ENCODE results near the gene GALNT14. TPM values are rescaled to one million over a fixed set of nuclear protein-coding genes. Genes with fewer than 3 reads are reported as not detected.

Gene GALNT14
- polyA plus RNA-seq, 2 donors, result 17.2 to 23.5 TPM

GRCh38 chr2:30994227-30995056, 143.8 kb downstream of the GALNT14 start:
- no peaks in the 10 kb centered on the region for H3K36me3 ChIP-seq (ENCODE audit: control insufficient read depth in 2 of 2, insufficient read depth in 2 of 2, low read length in 1 of 2)
- H3K4me3 ChIP-seq (ENCODE audit: low read depth in 1 of 2, low read length in 2 of 2), result no peak overlapping the region
- peaks cover 0 to 2% of the 10 kb centered on the region in 2 donors for H3K4me1 ChIP-seq (ENCODE audit: control insufficient read depth in 2 of 2, insufficient read depth in 2 of 2, low read length in 1 of 2)
- H3K9me3 ChIP-seq (ENCODE audit: control insufficient read depth in 2 of 2, insufficient read depth in 1 of 2, low read depth in 1 of 2, low read length in 1 of 2), result no peaks in the 10 kb centered on the region
- 80% methylated on average over 11 of the region's 11 CpGs for WGBS, 2 donors
- H3K27ac ChIP-seq (ENCODE audit: low read depth in 2 of 2, low read length in 1 of 2), result no peak overlapping the region
- no peaks in the 10 kb centered on the region for H3K27me3 ChIP-seq (ENCODE audit: control insufficient read depth in 1 of 2, insufficient read depth in 2 of 2, low read length in 2 of 2)

- no peak overlapping the region for H3K27ac ChIP-seq (ENCODE audit: low read depth in 2 of 2, low read length in 1 of 2)
- peaks cover 0 to 2% of the 10 kb centered on the region in 2 donors for H3K4me1 ChIP-seq (ENCODE audit: control insufficient read depth in 2 of 2, insufficient read depth in 2 of 2, low read length in 1 of 2)
- no peaks in the 10 kb centered on the region for H3K36me3 ChIP-seq (ENCODE audit: control insufficient read depth in 2 of 2, insufficient read depth in 2 of 2, low read length in 1 of 2)
- WGBS, 2 donors, result 89 to 94% methylated on average over 18 of the region's 18 CpGs
- H3K4me3 ChIP-seq (ENCODE audit: low read depth in 1 of 2, low read length in 2 of 2), result no peak overlapping the region
- H3K27me3 ChIP-seq (ENCODE audit: control insufficient read depth in 1 of 2, insufficient read depth in 2 of 2, low read length in 2 of 2), result no peaks in the 10 kb centered on the region
- H3K9me3 ChIP-seq (ENCODE audit: control insufficient read depth in 2 of 2, insufficient read depth in 1 of 2, low read depth in 1 of 2, low read length in 1 of 2), result no peaks in the 10 kb centered on the region
Observed at GRCh38 chr2:30992781-30993180, 145.5 kb downstream of the GALNT14 start.

- Histone ChIP-seq H3K27me3 (ENCODE audit: control insufficient read depth in 1 of 2, insufficient read depth in 2 of 2, low read length in 2 of 2) (no peaks in the 10 kb centered on the region), H3K36me3 (ENCODE audit: control insufficient read depth in 2 of 2, insufficient read depth in 2 of 2, low read length in 1 of 2) (no peaks in the 10 kb centered on the region)
- whole genome bisulfite sequencing, 2 donors, result 45 to 70% methylated on average over 4 of the region's 4 CpGs
Observed at GRCh38 chr2:30990671-30991070, 147.6 kb downstream of the GALNT14 start.

GRCh38 chr2:30990176-30990575, 148.1 kb downstream of the GALNT14 start:
- Histone ChIP-seq H3K27me3 (ENCODE audit: control insufficient read depth in 1 of 2, insufficient read depth in 2 of 2, low read length in 2 of 2) (no peaks in the 10 kb centered on the region), H3K4me3 (ENCODE audit: low read depth in 1 of 2, low read length in 2 of 2) (no peak overlapping the region), H3K36me3 (ENCODE audit: control insufficient read depth in 2 of 2, insufficient read depth in 2 of 2, low read length in 1 of 2) (no peaks in the 10 kb centered on the region), H3K4me1 (ENCODE audit: control insufficient read depth in 2 of 2, insufficient read depth in 2 of 2, low read length in 1 of 2) (peaks cover 0 to 2% of the 10 kb centered on the region in 2 donors), H3K27ac (ENCODE audit: low read depth in 2 of 2, low read length in 1 of 2) (no peak overlapping the region), H3K9me3 (ENCODE audit: control insufficient read depth in 2 of 2, insufficient read depth in 1 of 2, low read depth in 1 of 2, low read length in 1 of 2) (no peaks in the 10 kb centered on the region)
- WGBS, 2 donors, result 95% methylated on average over 2 of the region's 2 CpGs

More at GRCh38 chr2:30990671-30991070, 147.6 kb downstream of the GALNT14 start:
- peaks cover 0 to 2% of the 10 kb centered on the region in 2 donors for H3K4me1 ChIP-seq (ENCODE audit: control insufficient read depth in 2 of 2, insufficient read depth in 2 of 2, low read length in 1 of 2)
- H3K4me3 ChIP-seq (ENCODE audit: low read depth in 1 of 2, low read length in 2 of 2), result no peak overlapping the region
- no peak overlapping the region for H3K27ac ChIP-seq (ENCODE audit: low read depth in 2 of 2, low read length in 1 of 2)
- no peaks in the 10 kb centered on the region for H3K9me3 ChIP-seq (ENCODE audit: control insufficient read depth in 2 of 2, insufficient read depth in 1 of 2, low read depth in 1 of 2, low read length in 1 of 2)

GRCh38 chr2:30989746-30990145, 148.5 kb downstream of the GALNT14 start:
- WGBS, 2 donors, result 79 to 90% methylated on average over 1 of the region's 1 CpG
- Histone ChIP-seq H3K9me3 (ENCODE audit: control insufficient read depth in 2 of 2, insufficient read depth in 1 of 2, low read depth in 1 of 2, low read length in 1 of 2) (no peaks in the 10 kb centered on the region), H3K27ac (ENCODE audit: low read depth in 2 of 2, low read length in 1 of 2) (no peak overlapping the region), H3K4me3 (ENCODE audit: low read depth in 1 of 2, low read length in 2 of 2) (no peak overlapping the region), H3K27me3 (ENCODE audit: control insufficient read depth in 1 of 2, insufficient read depth in 2 of 2, low read length in 2 of 2) (no peaks in the 10 kb centered on the region), H3K4me1 (ENCODE audit: control insufficient read depth in 2 of 2, insufficient read depth in 2 of 2, low read length in 1 of 2) (peaks cover 0 to 2% of the 10 kb centered on the region in 2 donors), H3K36me3 (ENCODE audit: control insufficient read depth in 2 of 2, insufficient read depth in 2 of 2, low read length in 1 of 2) (no peaks in the 10 kb centered on the region)

GRCh38 chr2:30987566-30987965, 150.7 kb downstream of the GALNT14 start:
- Histone ChIP-seq H3K27me3 (ENCODE audit: control insufficient read depth in 1 of 2, insufficient read depth in 2 of 2, low read length in 2 of 2) (no peaks in the 10 kb centered on the region), H3K9me3 (ENCODE audit: control insufficient read depth in 2 of 2, insufficient read depth in 1 of 2, low read depth in 1 of 2, low read length in 1 of 2) (no peaks in the 10 kb centered on the region), H3K27ac (ENCODE audit: low read depth in 2 of 2, low read length in 1 of 2) (no peak overlapping the region), H3K4me1 (ENCODE audit: control insufficient read depth in 2 of 2, insufficient read depth in 2 of 2, low read length in 1 of 2) (peaks cover 0 to 3% of the 10 kb centered on the region in 2 donors), H3K36me3 (ENCODE audit: control insufficient read depth in 2 of 2, insufficient read depth in 2 of 2, low read length in 1 of 2) (no peaks in the 10 kb centered on the region), H3K4me3 (ENCODE audit: low read depth in 1 of 2, low read length in 2 of 2) (no peak overlapping the region)
- 79 to 84% methylated on average over 6 of the region's 6 CpGs for WGBS, 2 donors

GRCh38 chr2:30986231-30986580, 152.0 kb downstream of the GALNT14 start:
- H3K4me3 ChIP-seq (ENCODE audit: low read depth in 1 of 2, low read length in 2 of 2), result no peak overlapping the region
- no peaks in the 10 kb centered on the region for H3K9me3 ChIP-seq (ENCODE audit: control insufficient read depth in 2 of 2, insufficient read depth in 1 of 2, low read depth in 1 of 2, low read length in 1 of 2)
- peaks cover 0 to 3% of the 10 kb centered on the region in 2 donors for H3K4me1 ChIP-seq (ENCODE audit: control insufficient read depth in 2 of 2, insufficient read depth in 2 of 2, low read length in 1 of 2)
- H3K27me3 ChIP-seq (ENCODE audit: control insufficient read depth in 1 of 2, insufficient read depth in 2 of 2, low read length in 2 of 2), result no peaks in the 10 kb centered on the region
- WGBS, 2 donors, result 81 to 82% methylated on average over 5 of the region's 5 CpGs
- no peaks in the 10 kb centered on the region for H3K36me3 ChIP-seq (ENCODE audit: control insufficient read depth in 2 of 2, insufficient read depth in 2 of 2, low read length in 1 of 2)
- H3K27ac ChIP-seq (ENCODE audit: low read depth in 2 of 2, low read length in 1 of 2), result no peak overlapping the region

GRCh38 chr2:30985493-30986230, 152.6 kb downstream of the GALNT14 start:
- 57 to 73% methylated on average over 9 of the region's 9 CpGs for WGBS, 2 donors
- peaks cover 0 to 3% of the 10 kb centered on the region in 2 donors for H3K4me1 ChIP-seq (ENCODE audit: control insufficient read depth in 2 of 2, insufficient read depth in 2 of 2, low read length in 1 of 2)

GRCh38 chr2:30984148-30984547, 154.1 kb downstream of the GALNT14 start:
- 55 to 76% methylated on average over 2 of the region's 2 CpGs for WGBS, 2 donors
- Histone ChIP-seq H3K27ac (ENCODE audit: low read depth in 2 of 2, low read length in 1 of 2) (no peak overlapping the region), H3K4me1 (ENCODE audit: control insufficient read depth in 2 of 2, insufficient read depth in 2 of 2, low read length in 1 of 2) (peaks cover 0 to 3% of the 10 kb centered on the region in 2 donors), H3K4me3 (ENCODE audit: low read depth in 1 of 2, low read length in 2 of 2) (no peak overlapping the region), H3K36me3 (ENCODE audit: control insufficient read depth in 2 of 2, insufficient read depth in 2 of 2, low read length in 1 of 2) (no peaks in the 10 kb centered on the region), H3K9me3 (ENCODE audit: control insufficient read depth in 2 of 2, insufficient read depth in 1 of 2, low read depth in 1 of 2, low read length in 1 of 2) (no peaks in the 10 kb centered on the region), H3K27me3 (ENCODE audit: control insufficient read depth in 1 of 2, insufficient read depth in 2 of 2, low read length in 2 of 2) (no peaks in the 10 kb centered on the region)

More at GRCh38 chr2:30985493-30986230, 152.6 kb downstream of the GALNT14 start:
- Histone ChIP-seq H3K36me3 (ENCODE audit: control insufficient read depth in 2 of 2, insufficient read depth in 2 of 2, low read length in 1 of 2) (no peaks in the 10 kb centered on the region), H3K27ac (ENCODE audit: low read depth in 2 of 2, low read length in 1 of 2) (no peak overlapping the region), H3K27me3 (ENCODE audit: control insufficient read depth in 1 of 2, insufficient read depth in 2 of 2, low read length in 2 of 2) (no peaks in the 10 kb centered on the region), H3K9me3 (ENCODE audit: control insufficient read depth in 2 of 2, insufficient read depth in 1 of 2, low read depth in 1 of 2, low read length in 1 of 2) (no peaks in the 10 kb centered on the region), H3K4me3 (ENCODE audit: low read depth in 1 of 2, low read length in 2 of 2) (no peak overlapping the region)
